ENCODE results near the gene C1QTNF6.
A peak's percentile ranks its signal among the peaks of the same experiment; 100 is the strongest.

Gene C1QTNF6

DNA sequence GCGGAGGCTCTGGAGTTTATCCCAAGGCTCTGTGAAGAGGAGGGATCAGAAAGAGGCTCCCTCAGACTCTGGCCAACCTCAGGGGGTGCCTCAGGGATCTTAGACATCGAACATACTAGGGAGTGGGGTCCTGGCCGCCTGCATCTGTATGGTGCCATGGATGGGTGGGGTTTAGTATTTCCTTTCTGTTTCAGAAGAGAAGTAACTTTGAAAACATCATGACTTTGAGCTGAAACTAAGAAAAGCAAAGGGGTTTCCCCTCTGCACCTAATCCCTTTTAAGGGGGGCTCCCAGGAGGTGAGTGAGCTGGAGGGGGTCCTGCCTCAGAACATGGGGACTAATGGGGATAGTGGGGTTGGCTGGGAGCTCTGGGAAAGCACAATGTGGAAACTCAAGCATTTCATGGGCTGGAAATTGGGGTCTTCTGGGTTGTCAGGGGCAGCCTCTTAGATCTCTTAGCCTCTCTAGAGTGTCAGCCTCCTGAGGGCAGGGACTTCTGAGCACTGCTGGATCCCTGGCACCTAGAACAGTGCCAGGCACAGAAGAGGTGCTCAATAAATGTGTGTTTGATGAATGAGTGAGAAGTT, 36.0 kb upstream of the C1QTNF6 start:
- no peak for DNase-seq

DNA sequence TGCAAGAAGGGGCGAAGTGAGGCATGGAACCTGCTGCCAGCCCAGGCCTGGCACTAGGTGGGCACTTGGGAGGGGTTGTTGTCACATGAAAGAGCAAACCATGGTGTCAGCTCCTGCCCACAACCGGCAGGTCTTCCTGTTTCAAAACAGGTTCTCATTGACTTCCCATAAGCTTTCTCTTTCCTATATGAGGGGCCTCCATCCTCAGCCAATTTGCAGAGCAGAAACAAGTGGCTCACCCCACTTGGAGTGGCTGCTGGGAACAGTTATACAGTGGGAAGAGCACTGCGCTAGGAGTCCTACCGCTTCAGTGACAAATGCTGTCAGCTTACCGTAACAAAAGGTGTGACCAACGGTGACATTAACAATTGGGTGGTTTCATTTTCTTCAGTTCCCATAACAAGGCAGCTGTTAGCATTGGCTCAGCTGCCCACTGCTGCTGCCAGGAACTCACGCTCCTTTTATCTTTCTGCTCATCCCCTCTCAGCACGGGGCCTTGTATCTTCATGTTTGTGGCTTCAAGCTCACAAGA, 34.5 kb upstream of the C1QTNF6 start:
- no peak for DNase-seq

DNA sequence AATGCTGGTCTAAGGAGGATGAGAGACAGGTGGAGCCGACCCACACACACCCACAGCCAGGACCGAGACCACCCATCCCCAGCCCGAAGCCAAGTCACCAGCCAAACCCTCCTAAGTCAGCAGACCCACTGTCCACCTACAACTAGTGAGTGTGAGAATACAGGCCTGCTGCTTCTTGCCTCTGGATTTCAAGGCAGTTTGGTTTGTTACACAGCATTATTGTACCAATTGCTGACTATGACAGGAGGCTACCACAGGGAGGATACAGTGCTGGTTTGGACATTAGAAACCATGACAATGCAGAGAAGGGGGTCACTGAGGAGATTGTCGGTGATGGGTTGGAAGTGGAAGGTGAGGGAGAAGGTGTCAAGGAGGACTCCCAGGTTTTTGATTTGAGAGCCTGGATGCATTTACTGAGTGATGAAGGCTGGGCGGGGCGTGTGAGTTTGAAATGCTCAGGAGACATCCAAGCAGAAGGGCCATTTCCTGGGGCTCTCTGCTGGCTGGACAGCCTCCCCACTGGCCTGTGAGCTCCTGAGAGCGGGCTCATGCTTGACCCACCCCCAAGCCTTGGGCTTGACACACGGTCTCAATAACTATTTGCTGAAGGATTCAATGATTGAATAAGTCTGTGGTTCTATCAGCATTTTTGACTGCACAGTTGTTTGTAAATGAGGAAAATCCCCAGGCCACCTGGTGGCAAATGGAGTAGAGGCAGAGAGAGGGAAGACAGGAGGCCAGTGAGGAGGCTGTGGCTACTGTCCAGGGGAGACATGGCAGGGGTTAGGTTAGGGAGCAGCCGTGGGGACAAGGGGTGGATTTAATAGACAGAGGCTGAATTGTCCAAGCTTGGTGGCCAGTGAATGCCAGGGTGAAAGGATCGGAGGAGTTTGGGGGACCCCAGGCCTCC, 33.6 kb upstream of the C1QTNF6 start:
- no peak for DNase-seq

DNA sequence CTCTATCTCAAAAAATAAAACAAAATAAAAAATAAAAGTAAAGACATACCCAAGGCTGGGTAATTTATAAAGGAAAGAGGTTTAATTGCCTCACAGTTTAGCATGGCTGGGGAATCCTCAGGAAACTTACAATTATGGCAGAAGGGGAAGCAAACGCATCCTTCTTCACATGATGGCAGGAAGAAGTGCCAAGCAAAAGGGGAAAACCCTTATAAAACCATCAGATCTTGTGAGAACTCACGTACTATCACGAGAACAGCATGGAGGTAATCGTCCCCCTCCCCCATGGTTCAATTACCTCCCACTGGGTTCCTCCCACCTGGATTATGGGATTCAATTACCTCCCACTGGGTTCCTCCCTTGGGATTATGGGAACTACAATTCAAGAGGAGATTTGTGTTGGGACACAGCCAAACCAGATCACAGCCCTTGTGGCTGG, 32.5 kb upstream of the C1QTNF6 start:
- peak; percentile 72 to 84 for DNase-seq

DNA sequence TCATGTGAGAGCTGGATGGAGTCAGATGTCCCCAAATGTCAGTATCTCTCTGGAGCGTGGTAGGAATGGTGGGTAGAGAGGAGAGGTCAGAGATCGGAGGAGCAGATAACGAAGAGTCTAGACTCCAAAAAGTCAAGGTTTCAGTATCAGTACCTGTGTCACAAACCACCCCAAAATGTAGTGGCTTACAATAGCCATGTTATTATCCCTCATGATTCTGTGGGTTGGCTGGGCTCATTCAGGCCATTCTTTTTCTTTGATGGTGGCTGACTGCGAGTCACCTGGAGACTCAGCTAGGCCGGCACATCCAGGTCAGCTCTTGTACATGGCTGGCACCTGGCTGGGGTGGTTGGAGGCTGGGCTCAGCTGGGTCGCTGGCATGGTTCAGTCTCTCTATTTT, 31.5 kb upstream of the C1QTNF6 start:
- DNase-seq: no peak

DNA sequence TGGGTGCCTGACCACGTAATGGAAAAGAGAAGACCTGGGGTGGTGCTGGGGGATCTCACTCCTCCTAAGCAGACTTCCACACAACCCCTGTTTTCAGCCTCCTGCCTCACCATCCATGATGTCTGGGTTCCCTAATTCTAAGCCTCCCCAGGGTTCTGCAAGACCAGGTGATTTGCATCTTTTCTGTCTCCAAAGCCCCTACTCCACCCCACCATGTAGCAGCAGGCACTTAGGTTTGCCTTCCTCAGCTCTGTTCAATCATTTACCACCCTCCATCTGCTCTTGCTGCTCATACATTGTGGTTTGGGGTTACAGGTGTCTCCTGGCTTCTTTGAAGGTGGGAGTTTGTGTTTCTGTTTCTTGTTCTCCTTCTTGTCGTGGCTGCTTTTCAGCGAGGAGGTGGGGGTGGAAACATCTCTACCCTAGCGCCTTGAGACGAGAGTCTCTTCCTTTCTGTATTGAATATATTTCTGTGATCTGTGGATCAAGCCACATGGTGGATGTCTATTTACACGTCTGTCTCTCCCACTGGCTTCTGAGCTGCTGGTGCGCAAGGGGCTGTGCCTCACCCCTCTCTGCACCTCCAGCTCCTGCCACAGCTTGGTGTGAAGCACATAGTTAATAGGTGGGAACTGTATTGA, 30.8 kb upstream of the C1QTNF6 start:
- DNase-seq: no peak

DNA sequence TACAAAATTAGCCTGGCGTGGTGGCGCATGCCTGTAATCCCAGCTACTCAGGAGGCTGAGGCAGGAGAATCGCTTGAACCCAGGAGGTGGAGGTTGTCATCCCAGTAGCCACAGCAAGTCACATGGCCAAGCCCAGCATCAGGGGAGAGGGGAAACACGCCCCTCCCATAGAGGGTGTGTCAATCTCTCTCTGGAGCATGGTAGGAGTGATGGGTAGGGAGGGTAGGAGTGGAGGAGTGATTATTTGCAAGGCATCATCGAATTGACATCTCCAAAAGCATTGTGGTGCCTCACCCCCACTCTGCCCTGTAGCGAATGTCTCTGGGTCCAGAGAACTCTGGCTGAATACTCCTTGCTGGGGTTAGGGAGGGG, 30.3 kb upstream of the C1QTNF6 start:
- no peak for DNase-seq

DNA sequence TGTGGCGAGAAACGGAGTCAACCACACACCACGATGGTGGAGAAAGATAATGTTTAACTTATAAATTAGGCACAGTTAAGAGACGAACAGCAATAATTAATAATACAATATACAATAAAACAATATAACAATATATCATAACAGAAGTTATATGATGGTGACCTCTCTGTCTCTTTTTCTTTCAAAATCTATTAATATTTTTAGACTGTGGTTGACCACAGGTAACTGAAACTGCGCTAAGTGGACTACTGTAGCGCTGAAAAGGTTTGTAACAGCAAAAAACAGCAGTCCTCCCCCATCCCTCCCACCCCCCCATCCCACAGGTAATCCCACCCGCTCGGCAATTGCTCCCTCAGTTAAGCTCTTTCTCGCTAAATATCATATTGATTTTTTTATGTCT, 27.8 kb upstream of the C1QTNF6 start:
- no peak for DNase-seq

DNA sequence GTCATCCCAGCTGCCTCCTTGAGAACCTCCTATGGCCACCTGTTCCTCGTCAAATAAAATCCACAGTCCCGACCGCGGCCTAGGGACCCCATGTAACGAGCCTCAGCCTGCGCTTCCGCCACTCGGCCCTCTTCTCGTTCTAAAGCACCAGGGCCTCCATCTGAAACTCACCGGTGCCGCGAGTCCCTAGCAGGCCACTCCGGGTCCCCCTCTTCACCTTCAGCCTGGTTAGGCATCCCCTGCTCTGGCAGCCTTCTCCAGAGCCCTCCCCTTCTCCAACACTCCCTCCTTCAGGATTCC, 26.6 kb upstream of the C1QTNF6 start:
- DNase-seq: no peak

DNA sequence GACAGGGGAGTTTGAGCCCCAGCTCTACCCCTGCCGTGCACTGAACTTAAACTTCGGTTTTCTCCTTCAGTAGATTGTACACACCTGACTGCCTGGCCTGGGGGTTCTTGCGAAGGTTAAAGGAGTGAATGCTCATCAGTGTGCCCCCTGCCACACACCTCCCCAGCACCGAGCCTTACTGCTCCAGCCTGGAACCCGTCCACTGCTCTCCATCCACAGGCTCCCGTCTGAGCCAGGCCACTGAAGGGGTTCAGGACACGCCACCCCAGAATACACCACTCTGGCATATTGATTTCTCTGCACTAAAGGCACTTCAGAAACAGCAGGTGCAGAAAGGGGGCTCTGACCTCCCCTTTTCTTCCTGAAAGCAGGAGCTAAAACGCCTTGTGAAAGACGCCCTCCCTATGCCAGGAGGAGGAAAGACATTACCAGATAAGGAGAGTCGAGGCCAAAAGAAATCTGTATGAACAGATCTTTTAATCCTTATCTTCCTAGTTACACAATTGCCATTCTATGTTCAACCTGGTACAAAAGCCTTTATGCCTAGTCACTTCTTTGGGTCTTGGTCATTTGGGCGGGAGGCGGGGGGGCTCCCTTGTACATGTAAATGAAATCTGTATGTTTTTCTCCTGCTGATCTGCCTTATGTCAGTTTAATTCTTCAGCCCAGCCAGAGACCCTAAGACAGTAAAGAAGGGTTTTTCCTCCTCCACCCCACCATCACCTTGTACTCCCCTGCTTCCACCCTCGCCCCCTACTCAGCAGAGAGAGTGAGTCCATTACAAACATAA, 26.1 kb upstream of the C1QTNF6 start:
- no peak for DNase-seq

DNA sequence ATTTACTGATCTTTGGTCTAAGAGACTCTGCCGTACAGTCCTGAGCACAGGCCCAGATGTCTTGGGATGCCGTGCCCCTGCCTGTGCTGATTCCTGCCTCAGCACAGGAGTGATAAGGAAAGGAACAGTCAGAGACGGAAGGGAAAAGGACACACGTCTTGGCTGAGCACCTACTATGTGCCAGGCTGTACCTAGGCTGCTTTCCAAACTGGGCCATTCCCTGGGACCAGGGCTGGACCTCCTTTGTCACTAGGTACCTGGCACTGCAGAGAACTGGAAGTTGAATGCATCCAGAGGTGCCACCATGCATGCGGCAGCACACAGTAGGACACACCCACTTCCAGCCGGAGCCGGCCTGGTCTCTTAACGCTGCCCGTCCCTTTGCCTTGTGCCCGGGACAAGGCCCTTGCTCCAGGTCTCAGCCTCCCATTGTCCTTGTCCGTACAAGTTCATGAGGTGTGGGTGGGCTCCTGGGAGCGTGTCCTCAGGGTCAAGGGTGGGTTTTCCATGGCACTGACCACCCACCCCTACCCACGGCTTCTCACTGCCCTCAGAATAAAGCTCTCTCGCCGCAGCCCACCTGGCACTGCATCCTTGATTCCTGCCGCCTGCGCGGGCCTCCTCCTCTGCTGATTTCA, 25.3 kb upstream of the C1QTNF6 start:
- no peak for DNase-seq

DNA sequence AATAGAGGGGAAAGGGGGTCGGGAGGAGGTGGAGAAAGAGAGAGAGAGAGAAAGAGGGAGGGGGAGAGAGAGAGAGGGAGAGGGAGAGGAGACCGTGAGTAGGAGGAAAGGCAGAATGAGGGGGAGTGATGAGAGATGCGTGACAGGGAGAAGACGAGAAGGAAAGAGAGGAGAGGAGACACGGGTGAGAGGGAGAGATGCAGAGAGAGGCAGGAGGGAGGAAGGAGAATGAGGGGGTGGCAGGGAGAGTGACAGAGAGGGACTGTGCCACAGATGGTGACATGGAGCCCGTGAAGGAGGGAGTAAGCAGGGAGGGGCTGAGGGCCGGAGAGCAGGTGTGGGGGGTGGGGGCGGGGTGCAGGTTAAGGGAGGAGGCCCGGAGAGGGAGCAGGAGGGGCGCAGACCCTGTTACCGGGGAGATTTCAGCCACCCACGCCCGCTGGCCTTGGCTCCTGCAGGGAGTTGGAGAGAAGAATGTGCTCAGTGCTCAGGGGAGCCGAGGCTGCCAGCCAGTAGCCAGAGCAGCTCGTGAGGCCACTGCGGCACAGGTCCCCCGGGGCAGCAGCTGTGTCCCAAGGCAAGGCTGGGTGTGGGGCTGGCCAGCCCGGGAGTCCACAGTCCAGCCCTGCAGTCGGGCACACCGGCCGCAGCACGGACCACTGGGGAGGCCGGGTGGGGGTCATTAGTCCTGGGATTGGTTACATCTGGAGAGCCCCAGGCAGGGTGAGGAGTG, 24.3 kb upstream of the C1QTNF6 start, which contains the start of gene SSTR3:
Gene SSTR3, minus strand, starts transcription at position 304 of the 733 bp plus-strand sequence. CDS start 4,674 bp downstream, outside the sequence.
- no peak for DNase-seq

DNA sequence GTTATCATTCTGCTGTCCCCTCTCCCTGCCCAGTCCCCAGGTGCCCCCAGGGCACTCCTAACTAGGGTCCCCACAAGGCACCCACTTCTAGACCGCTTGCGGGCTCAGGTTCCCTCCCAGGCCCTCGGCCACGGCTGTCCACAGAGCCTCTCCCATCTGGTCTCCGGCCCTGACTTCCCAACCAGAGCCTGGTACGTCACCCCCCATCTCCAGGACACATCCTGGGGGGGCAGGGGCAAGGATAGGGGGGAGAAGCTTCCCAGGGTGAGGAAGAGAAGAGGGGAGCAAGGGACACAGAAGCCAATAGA, 23.8 kb upstream of the C1QTNF6 start:
- no peak for DNase-seq

DNA sequence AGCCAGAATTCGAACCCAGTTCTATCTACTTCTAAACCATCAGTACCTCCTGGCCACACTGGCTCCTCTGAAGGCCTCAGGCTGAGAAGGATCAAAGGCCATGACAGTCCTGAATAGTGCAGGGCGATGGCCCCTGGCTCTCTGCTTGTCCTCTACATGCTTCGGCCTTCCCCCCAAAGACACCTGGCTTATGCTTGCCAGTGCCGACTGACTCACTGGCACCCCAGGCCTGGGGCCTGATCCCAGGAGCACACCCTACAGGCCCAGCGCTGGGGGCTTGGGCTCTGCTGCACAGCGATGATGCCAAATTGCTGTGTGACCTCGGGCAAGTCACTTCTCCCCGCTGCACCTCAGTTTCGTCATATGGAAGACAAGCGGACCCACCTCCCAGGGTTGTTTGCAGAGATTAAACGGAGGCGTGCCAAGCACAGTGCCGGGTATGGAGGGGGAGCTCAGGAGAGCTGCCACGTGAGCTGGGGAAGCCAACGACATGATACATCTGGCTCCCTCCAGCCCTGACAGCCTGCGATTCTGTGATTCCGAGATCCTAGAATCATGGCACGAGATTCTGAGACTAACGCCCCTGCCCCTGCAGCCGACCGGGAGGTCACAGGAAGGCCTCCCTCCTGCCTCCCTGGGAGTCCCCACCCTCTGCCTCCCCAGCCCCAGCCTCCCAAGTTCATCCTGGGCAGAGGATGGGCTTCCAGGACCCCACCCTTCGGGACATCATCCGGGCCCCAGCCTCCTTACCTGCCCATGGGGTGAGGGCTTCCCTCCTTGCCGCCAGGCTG, 23.2 kb upstream of the C1QTNF6 start:
- no peak for DNase-seq

DNA sequence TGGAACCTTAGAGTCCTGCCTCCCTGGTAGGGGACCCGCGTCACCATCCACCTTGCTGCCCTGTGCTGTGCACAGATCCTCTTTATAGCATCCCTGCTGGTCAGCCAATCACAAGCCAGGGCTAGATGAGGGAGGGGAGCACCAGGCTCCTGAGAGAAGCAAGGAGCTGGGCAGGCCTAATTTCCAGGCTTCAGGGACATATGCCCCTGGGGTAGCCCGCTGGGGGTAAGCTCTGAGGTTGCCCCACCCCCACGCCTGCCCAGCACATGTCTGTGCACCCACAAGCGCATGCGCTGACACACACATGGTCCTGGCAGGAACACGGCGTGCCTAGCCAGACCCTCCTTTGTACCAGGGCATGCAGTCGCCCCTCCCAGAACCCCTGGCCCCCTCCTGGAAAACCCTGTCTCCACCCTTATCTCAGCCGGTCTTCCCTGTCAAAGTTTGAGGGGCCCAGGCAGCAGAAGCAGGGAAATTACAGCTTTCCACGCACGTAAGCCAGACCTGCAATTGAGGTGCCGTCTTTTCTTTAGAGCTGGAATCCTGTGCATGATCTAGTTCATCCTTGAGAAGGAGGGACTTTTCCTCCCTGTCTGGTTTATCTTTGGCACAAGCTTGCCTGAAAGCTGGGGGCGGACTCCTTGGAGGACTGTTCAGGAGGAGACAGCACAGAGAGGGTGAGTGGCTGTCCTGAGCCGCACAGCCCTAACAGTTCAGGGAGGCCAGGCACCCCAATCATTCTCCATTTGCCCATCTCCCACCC, 22.2 kb upstream of the C1QTNF6 start:
- no peak for DNase-seq

DNA sequence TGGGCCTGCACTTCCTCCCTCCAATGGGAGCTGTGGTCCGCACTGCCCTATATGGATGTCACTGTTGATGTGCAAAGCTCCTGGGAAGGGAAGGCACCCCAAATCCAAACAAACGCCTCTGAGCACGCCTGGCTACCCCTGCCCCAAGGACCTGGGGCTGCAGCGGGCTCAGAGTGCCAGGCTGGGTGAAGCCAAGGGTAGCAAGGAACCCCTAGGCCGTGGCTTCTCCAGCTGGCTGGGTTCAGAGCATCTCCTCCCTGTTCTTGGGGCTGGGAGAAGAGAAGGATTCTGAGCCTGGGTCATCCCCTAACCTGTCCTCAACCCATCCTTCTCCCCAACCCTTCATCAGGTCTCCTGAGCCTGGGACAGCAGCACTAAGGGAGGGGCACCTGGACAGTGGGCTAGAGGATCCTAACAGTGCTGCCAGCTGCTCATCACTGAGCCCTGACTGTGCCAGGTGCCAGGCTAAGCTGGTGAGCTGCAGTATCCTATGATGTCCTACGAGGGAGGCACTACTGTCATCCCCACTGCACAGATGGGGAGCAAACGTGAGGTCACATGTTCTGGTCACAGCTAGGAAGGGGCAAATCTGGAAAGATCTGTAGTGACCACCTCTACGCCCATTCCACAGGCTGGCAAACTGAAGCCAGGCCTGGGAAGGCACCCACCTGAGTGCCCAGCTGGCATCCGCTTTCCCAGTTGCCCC, 21.2 kb upstream of the C1QTNF6 start:
- no peak for DNase-seq

DNA sequence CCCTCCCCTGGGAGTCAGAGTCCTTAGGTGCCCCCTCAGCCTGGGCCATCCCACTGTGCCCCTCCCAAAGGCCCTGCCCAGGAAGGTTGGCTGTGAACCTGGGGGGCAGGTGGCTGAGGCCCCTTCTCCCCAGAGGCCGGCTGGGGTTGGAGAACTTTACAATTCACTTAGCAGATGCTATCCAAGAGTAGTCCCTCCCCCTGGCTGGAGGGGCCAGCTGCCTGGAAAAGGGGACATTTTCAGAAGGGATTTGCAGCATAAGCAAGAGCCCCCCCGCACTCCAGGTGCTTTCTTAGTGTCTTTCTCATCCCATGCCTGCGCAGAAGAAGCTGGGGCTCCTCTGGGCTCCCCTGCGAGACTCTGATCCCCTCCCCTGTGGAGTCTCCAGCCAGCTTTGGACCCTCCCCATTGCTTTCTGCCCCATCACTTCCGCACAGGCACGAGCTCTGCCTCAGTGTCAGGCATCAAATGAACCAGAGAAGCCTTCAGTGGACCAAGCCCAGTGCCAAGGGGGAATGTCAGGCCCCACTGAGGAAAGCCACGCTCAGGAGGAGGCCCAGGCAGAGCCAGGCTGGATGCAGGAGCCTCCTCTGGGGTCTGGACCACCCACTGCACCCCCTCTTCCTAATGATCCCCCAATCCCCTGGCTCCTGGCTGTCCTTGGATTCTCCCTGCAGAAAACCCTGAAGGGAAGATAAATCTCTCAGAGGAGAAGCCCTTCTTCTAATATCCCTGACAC, 20.5 kb upstream of the C1QTNF6 start:
- DNase-seq: no peak

DNA sequence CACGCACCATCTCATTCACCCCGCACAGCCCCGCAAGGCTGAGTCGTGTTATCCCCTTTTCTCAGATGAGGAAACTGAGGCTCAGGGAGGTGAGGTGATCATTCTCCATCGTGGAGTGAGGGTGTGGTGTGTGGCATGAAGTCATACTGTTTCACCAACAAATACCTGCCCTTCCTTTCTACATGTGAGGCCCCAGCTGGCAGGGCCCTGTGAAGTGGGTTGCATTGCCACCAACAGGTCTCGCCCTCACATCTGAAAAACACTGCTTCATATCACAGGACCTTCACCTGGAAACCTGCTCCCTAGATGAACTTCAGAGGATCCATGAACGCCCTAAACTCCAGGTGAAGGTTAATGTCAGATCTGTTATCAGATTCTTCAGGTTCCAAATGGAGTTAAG, 19.9 kb upstream of the C1QTNF6 start:
- no peak for DNase-seq
